ENCODE results near the gene SPRY4. TPM values are rescaled to one million over a fixed set of nuclear protein-coding genes. Genes with fewer than 3 reads are reported as not detected.

SPRY4 gene
- total and polyA plus RNA-seq, 2 of the 8 experiments (the other 6 are each of a cell fraction or from before 2014, with no cell fraction given), result 59.1 to 113 TPM

DNA sequence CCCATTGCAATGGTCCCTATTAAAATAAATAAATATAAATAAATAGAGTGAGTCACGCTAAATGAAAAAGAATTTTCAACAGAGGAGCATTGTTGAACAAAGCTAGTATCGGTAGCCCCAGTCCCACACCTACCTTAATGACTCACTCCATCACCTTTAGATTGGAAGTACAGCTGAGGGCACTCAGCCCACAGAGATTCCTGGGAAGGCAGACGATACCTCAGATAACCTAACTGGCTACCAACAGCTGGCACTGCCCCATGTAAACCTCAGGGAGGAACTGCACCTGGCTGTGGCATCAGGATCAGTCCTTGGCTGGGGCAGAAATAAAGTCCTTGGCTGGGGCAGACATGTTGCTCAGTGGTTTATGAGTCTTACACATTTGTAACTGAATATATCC lies 49.3 kb downstream of the SPRY4 start:
- Histone ChIP-seq H3K9me3 (ENCODE audit: insufficient read depth in 2 of 2, low read depth in 1 of 2, low read length in 1 of 2) (no peaks in the 10 kb centered on the region), H3K79me2 (ENCODE audit: control insufficient read depth in 1 of 2, insufficient read depth in 2 of 2, low read length in 2 of 2) (no peaks in the 10 kb centered on the region), H3K18ac (ENCODE audit: extremely low read depth, low read length) (no peak overlapping the region), H3K4ac (replicated peaks; ENCODE audit: insufficient read length, low read depth, low read length) (no peak overlapping the region), H4K20me1 (replicated peaks in 1 of 2; ENCODE audit: control insufficient read depth in 1 of 2, insufficient read depth in 2 of 2, low read length in 2 of 2) (no peaks in the 10 kb centered on the region), H4K5ac (ENCODE audit: insufficient read length, low read depth, low read length) (no peak overlapping the region), H3K23ac (ENCODE audit: insufficient read length) (no peak overlapping the region), H3K14ac (ENCODE audit: insufficient read length) (no peak overlapping the region), H4K8ac (ENCODE audit: extremely low read depth, insufficient read depth, low read length) (no peak overlapping the region), H3K36me3 (ENCODE audit: control insufficient read depth in 2 of 4, insufficient read depth in 4 of 4, low read length in 3 of 4) (no peaks in the 10 kb centered on the region), H2AFZ (ENCODE audit: low read length) (no peak overlapping the region), H2BK15ac (ENCODE audit: low read length) (no peak overlapping the region), H3K4me2 (ENCODE audit: insufficient read depth in 1 of 2, low read depth in 2 of 2, low read length in 2 of 2) (no peak overlapping the region), H2BK120ac (replicated peaks; ENCODE audit: low read depth, low read length) (no peak overlapping the region), H3K23me2 (ENCODE audit: low read depth, low read length) (no peaks in the 10 kb centered on the region), H2AK5ac (ENCODE audit: low read depth, low read length) (no peak overlapping the region), H3K4me3 (ENCODE audit: extremely low read depth in 1 of 4, insufficient read depth in 2 of 4, low read depth in 3 of 4, low read length in 4 of 4) (no peak overlapping the region), H2BK5ac (ENCODE audit: low read depth, low read length) (no peak overlapping the region), H3K79me1 (ENCODE audit: low read depth, low read length) (no peaks in the 10 kb centered on the region), H3K56ac (replicated peaks; ENCODE audit: insufficient read length, low read depth, low read length) (no peak overlapping the region), H3K27me3 (replicated peaks in 1 of 4; ENCODE audit: control insufficient read depth in 3 of 4, extremely low read depth in 1 of 4, insufficient read depth in 3 of 4, low read length in 3 of 4) (no peaks in the 10 kb centered on the region), H2BK20ac (ENCODE audit: low read length) (no peak overlapping the region), H2BK12ac (ENCODE audit: low read depth, low read length) (no peak overlapping the region), H4K91ac (replicated peaks; ENCODE audit: insufficient read length, low read length) (no peak overlapping the region), H3K27ac (ENCODE audit: low read depth, low read length) (no peak overlapping the region), H3K9ac (replicated peaks in 1 of 4; ENCODE audit: extremely low read depth in 1 of 4, low read depth in 3 of 4, low read length in 3 of 4) (no peak overlapping the region), H3K4me1 (replicated peaks in 1 of 4; ENCODE audit: control insufficient read depth in 3 of 4, insufficient read depth in 4 of 4, low read length in 3 of 4) (peaks cover 4 to 12% (median 6%) of the 10 kb centered on the region in 4 experiments)
- CTCF ChIA-PET (ENCODE audit: partially characterized antibody), result interaction anchor here (1.2 to 1.3 kb wide), 3 partner anchors 9 to 273 kb away, joined by 3 to 4 read pairs (median 3); no protein-coding TSS in a partner anchor
- TF ChIP-seq SUZ12 (IDR thresholded peaks at IDR 0.05; ENCODE audit: low read length) (no peak), SP2 (IDR thresholded peaks at IDR 0.05; ENCODE audit: low read length) (no peak), CBX8 (IDR thresholded peaks at IDR 0.05; ENCODE audit: borderline replicate concordance, low read depth, low read length) (no peak), CHD2 (IDR thresholded peaks at IDR 0.05; ENCODE audit: low read length) (no peak), BRCA1 (IDR thresholded peaks at IDR 0.05; ENCODE audit: low read depth, low read length) (no peak)
- DNase-seq (ENCODE audit: low read depth in 1 of 2, low spot score in 2 of 2) (no peak), FAIRE-seq (no peak)
- 88% methylated on average over 3 of the region's 3 CpGs; no CpG with 5 or more reads in 1 of the 2 experiments for WGBS, 2 experiments (ENCODE audit: extremely low coverage in 1 of 2, insufficient coverage in 1 of 2, insufficient read length in 1 of 2, insufficient replicate concordance in 2 of 2, low coverage in 1 of 2, low lambda C conversion rate in 2 of 2, missing lambda C conversion rate in 1 of 2)
- POLR2A ChIA-PET (ENCODE audit: partially characterized antibody), result no interaction called here

All from H1 (cell line).